SHP77 (cell line): ENCODE results near the gene MRM3.
"Not testable (repeated sequence)": the region's sequence is repeated elsewhere in the genome, so short reads cannot be mapped to it uniquely, and the experiment has no call there.

Source experiments
- DNase-seq, 2 experiments: peaks; one replicate each; lab custom pipeline; 2025; lab: John Stamatoyannopoulos, UW

The MRM3 gene, protein sequence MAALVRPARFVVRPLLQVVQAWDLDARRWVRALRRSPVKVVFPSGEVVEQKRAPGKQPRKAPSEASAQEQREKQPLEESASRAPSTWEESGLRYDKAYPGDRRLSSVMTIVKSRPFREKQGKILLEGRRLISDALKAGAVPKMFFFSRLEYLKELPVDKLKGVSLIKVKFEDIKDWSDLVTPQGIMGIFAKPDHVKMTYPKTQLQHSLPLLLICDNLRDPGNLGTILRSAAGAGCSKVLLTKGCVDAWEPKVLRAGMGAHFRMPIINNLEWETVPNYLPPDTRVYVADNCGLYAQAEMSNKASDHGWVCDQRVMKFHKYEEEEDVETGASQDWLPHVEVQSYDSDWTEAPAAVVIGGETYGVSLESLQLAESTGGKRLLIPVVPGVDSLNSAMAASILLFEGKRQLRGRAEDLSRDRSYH

DNA sequence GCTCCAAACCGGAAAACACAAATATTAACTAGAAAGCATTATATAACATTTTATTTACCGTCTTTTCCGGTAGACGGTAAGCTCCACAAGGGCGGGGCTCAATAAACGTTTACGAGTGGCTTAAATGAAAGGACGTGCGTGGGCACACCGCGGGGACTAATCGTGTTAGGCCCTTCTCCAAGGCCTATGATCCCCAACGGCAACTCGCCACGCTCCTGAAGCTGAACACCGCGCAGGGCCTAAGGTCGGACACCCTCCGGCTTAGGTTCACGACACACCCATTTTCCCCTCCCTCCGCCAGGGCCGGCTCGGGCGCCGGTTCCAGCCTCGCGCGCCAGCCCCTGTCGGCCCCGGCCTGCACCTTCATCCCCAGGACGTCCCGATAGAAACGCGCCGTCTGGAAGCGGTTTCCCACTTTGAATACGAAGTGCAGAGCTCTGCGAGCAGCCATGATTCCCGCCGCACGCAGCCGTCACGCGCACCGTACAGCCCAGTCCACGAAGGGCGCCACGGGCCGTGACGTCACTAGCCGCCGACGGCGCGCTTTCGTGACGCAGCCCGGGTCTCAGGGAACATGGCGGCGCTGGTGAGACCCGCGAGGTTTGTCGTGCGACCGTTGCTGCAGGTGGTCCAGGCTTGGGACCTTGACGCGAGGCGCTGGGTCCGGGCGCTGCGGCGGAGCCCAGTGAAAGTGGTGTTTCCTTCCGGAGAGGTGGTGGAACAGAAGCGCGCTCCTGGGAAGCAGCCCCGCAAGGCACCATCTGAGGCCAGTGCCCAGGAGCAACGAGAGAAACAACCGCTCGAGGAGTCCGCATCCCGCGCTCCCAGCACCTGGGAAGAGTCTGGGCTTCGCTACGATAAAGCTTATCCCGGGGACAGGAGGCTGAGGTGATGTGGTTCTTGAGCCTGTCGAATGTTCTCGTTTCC, at the start of gene MRM3, which contains the start of gene GLOD4:
Gene MRM3 (plus strand): TSS at position 549 of the 927 bp plus-strand sequence. CDS start 26 bp downstream, at position 575.
Gene GLOD4 (minus strand): TSS at position 476 of the 927 bp plus-strand sequence. CDS start 25 bp downstream, at position 451.
- peak; percentile 81 to 89 for DNase-seq

DNA sequence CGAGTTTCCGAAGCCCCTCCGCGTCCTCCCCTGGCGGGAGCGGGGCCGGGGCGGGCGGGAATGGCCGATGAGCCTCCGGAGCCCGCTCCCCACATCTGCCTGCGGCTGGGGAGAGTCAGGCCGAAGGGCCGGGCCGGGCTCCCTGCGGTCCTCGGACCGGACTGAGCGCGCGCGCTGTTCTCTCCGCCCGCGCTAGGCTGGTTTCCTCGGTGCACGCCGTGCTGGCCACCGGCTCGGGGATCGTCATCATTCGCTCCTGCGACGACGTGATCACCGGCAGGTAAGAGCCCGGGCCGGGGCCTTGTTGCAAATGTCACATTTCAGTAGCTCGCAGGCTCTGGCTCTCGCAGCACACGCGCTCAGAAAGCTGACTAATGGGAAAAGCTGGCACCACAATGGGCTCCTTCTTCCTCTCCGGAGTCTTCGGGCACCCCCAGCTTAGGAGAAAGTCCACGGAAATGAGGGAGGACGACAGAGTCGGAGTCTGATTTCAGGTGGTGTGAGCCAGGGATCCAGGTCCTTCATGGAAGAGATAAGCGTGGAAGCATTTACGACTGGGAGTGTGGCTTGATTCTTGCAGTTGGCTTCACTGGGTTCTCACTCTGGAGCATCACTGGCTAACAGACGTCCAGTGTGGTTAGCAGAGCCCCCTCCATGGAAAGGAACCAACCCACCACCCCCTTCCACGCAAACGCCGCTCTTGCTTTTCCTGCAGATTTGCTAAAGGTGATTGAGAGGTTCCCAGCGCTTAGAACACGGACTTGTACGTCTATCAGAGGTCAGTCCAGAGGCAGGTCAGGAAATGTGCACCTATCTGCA, 49.0 kb upstream of the MRM3 start:
- DNase-seq: peak in 1 of 2 experiments; percentile 48

DNA sequence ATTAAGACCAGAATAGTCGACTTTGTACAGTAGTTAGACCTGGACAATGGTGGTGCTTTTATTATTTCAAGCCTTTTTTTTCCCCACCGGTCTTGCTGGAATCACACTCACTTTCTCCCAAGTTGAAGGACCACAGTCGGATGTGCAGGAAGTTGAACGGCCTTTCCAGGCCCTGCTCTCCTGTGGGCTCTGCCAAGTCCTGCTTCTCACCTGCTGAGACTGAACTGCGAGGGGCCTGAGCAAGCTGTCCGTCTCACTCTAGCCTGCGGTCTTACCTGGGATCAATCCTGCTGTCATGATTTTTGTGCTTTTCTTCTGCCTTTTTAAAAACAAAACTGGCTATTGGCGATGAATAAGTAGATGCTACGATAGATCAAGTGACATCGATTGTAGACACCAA, 48.4 kb upstream of the MRM3 start:
- no peak for DNase-seq

DNA sequence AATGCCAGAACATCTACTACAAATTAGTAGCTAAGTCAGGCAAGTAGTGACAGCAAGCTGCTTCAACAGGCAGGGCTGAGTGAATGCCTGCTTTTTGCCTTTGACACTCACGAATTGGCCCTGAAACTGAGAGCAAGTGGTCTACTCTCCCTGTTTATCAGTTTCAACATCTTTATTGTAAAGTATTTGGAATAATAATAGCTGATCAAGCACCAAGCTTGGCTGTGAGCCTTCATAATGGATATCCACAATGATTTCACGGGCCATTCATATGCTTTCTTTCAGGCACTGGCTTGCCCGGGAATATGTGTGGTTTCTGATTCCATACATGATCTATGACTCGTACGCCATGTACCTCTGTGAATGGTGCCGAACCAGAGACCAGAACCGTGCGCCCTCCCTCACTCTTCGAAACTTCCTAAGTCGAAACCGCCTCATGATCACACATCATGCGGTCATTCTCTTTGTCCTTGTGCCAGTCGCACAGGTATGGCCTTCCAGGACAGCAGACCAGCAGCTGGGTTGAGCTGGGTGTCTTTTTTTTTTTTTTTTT, 44.5 kb upstream of the MRM3 start:
- DNase-seq: no peak

DNA sequence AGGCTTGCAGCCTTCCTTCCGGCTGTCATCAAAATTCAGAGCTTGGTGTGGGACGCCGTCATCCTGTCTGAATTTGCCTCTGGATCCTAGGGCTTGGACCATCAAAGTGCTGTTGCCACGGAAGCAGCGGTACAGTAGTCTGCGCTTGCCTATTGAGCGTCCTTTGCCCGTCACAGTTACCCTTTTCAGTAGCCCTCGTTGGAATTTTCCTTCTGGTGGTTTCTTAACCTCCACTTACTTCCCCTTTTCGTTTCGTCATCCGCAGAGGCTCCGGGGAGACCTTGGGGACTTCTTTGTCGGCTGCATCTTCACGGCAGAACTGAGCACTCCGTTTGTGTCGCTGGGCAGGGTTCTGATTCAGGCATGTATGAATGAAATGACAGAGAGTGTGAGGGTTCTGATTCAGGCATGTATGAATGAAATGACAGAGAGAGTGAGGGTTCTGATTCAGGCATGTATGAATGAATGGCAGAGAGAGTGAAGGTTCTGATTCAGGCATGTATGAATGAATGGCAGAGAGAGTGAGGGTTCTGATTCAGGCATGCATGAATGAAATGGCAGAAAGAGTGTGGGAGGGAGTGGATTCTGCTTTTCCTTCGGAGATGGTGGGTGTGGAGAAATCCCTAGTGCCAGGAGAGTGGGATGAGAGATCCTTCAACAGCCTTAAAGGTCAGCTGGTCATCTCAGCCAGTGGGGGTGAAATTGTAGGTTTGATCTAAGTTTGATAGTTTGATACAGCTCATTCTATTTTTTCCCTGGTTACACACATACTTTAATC, 41.7 kb upstream of the MRM3 start:
- DNase-seq: no peak

DNA sequence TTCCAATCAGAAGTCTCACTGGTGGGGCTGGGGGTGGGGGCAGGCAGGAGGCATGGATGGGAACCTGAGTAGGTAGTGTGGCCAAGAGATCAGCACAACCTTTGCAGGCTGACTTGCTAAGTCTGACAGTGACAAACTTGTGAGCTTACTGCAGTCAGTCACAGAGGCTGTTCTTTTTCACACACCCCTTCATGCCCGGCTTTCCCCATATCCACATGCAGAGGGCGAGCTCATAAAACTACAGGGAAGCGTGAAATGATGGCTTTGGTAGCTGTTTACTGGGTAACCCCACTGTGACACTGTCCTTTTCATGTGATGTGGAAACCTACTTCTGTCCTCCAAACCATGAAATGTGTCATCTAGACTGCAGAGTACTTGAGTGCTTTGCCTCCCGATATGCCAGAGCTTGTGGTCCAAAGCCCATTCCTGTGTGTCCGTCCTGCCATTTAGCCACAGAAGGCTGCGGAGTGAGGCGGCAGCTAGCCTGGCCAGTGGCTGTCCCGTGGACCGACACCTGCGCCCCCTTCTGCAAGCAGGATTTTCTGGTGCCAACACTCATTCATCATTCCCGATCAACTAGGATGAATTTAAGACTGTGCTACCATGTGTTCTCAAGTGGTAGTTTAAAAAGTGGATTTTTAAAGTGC, 39.9 kb upstream of the MRM3 start:
- DNase-seq: no peak

DNA sequence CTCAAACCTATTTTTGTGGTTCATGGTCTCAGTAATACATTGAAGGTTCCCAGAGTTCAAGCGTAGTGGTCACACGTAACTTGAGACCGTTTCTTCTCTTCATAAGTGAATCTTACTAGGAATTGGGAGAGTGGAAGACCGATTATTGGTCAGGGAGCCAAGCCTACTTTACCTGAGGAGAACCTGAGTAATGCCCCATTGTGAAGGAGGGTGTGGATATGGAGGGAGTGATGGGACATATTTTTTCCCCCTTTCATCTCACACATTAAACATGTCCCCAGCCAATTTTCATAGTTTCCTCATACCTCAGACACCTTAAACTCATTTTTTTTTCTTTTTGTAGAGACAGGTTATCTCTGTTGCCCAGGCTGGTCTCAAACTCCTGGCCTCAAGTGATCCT, 39.0 kb upstream of the MRM3 start:
- no peak for DNase-seq

DNA sequence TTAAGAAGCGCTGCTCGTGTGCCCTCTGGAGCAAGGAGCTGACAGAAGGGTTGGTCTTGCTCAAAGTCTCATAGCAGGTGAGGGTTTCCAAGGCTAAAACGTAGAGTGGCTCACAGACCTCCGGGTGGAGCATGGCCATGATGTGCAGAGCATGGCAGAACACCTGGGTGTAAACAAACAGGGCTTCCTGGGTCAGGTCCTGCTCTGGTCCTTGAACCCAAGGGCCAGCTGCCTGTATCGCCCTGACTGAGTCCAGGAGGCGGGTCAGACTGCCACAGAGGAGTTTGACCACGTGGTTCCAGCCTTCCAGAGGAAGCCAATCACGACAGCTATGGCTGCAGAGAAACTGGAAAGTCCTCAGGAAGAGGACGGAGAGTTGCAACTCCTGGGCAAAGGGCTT, 37.2 kb upstream of the MRM3 start:
- no peak for DNase-seq

DNA sequence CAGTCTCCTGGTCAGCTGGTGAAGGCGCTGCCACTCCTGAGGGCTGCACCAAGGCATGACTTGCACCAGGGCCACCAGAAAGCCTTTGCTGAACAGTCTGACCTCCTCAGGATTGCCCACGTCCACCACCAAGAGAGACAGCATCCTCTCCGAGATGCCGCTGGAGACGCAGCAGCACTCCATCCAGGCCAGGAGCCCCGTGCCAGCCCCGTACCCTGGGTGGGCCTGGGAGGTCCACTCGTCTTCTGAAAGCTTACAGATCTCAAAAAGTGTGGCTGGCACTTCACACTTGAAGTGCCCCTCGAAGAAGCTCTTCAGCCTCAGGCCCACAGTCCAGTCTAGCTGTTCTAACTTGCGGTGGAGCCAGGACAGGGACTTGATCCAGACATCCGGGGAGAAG, 36.7 kb upstream of the MRM3 start:
- DNase-seq: no peak

DNA sequence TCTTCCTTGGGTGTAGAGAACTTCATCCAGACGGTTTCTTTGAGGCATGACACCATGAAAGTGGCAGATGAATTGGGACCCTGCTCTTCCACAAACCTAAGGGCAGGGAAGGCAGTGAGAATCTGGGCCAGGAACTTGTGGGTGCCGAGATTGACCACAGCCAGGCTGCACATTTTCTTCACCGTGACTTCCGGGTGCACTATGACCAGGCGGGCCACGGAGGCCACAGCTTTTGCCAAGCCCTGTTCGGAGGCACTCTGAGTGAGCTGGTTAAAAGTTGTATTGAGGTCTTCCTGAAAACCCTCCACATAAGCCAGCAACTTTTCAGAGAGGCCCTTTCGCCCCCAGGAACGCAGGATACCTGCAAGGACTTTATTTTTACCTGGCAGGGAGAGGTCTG, 36.0 kb upstream of the MRM3 start:
- no peak for DNase-seq

DNA sequence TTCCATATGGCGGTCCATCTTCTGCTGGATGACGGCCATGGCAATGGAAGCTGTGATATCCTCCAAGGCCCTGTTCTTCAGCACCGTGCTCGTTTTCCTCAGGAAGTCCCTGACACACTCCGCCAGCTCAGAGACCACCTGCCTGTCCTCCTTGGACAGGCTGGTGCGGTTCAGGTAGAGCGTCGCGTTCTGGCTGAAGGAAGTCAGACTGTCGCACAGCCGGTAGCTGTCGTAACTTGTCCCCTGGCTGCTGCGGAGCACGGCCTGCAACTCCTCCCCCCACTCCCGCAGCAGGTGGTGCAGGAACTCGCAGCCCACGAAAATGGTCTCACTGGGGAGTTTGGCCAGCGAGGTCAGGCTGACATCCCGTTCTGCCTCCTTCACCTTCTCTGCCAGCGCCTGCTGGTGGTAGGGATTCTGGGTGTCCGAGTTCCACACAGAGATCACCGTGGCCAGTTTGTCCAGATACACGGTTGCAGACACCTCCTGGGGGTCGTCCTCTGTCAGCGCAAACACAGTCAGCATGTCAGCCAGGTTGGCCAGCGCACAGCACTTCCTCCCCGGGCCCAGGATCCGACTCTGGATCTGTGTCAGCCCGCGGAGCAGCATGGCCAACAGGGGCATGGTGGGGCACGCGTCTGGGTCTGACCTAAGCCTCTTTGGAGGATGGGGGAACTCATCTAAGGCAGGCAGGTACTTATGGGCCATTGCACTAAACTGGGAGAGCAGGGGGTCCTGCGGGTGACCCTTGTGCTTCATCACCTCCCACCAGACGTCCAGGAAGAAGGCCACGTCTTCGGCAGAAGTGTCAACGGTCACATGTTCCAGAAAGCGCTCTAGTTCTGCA, 35.1 kb upstream of the MRM3 start:
- DNase-seq: no peak

DNA sequence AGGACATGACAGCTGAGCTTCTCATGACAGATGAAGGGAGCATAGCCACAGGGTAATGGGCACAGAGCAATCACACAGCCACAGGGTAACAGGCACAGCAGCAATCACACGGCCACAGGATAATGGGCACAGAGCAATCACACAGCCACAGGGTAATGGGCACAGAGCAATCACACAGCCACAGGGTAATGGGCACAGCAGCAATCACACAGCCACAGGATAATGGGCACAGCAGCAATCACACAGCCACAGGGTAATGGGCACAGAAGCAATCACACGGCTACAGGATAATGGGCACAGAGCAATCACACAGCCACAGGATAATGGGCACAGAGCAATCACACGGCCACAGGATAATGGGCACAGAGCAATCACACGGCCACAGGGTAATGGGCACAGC, 33.5 kb upstream of the MRM3 start:
- not testable (repeated sequence) for DNase-seq

DNA sequence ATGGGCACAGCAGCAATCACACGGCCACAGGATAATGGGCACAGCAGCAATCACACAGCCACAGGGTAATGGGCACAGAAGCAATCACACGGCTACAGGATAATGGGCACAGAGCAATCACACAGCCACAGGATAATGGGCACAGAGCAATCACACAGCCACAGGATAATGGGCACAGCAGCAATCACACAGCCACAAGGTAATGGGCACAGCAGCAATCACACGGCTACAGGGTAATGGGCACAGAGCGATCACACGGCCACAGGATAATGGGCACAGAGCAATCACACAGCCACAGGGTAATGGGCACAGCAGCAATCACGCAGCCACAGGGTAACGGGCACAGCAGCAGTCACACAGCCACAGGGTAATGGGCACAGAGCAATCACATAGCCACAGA, 32.8 kb upstream of the MRM3 start:
- not testable (repeated sequence) for DNase-seq

DNA sequence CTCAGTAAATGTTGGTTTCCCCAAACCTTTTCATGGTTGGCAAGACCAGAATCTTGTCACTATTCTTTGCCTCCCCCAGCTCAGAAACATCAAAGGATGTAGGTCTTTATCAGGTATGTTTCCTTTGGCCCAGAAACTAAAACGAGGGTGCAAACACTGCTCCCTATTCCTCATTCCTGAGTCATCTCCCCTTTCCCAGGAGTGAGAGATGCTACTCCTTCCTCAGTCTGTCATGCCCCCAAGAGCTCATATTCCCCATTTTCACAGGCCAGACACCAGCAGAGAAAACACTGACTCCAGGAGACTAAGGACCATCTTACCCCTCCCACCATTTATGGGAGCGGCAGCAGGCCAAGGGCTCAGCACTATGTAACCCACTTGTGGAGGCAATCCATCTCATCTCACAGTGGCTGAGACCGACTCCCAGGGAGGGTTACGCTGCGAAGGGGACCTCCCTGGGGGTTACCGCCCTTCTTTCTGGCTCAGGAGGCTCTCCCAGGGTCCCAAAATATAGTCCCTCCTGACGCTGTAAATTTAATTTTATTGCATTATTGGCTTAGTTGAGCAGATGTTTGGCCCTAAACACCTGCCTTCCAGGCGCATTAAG, 31.6 kb upstream of the MRM3 start:
- DNase-seq: peak in 1 of 2 experiments; percentile 5

DNA sequence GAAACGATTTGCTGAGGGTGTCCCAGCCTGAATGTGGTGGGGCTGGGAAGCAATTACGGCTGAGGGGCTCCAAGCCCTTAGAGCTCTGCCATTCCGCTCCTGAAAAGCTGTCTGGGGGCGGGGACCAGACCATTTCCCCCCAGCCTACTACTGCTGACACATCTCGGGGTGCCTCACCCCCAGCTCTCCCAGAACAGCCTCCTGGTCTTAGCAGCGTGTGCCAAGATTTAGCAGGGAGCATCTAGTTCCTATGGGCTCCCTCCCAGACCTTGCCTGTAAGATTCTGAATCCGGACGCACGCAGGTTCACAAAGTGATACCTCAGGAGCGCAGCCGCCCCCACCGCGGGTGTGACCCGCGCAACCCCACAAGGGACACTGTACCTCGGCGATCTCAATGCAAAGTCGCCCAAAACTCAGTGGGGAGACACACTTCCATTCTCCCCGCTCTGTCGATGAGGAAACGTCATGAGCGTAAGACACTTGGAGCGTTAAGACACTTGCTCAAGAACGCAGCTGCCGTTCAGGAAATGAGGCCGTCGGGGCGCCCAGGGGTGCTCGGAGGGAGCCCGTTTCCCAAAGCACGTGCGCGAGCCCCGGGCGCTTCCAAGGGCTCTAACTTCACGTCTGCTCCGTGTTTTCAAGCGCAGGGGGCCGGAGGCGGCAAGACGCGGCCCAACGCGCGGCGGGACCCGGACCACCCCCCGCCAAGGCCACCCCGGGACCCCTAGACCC, 30.7 kb upstream of the MRM3 start:
- peak; percentile 17 to 26 for DNase-seq

DNA sequence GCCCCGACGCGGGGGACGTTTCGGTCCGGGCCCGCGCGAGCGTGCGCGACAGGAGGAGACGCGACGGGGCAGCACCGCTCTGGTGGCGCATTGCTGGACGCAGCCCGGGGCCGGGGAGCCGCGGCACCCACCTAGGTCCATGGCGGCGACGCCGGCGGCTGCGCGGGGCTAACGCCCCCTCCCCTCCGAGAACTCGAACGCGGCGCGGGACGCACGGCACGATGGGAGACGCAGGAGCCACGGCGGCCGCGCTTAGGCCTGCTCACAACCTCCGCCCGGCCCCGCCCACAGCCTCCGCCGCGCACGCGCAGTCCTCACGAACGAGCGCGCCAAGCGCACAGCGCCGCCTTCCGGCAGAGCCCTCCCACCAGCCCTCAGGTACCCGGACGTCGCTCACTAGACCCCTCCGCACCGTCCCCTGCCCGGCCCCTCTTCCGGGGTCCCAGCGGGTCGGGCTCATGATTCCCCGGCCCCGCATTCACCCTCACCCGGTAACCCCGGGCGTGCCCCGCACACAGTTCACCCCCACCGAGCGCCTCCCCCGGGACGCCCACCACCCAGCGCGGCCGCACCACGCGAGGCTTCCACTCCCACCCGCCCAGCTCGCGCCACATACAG, 30.0 kb upstream of the MRM3 start, which contains the start of gene GEMIN4:
Gene GEMIN4 (minus strand): TSS at position 263 of the 618 bp plus-strand sequence. CDS start 122 bp downstream, at position 141.
- DNase-seq: peak; percentile 92 to 94

DNA sequence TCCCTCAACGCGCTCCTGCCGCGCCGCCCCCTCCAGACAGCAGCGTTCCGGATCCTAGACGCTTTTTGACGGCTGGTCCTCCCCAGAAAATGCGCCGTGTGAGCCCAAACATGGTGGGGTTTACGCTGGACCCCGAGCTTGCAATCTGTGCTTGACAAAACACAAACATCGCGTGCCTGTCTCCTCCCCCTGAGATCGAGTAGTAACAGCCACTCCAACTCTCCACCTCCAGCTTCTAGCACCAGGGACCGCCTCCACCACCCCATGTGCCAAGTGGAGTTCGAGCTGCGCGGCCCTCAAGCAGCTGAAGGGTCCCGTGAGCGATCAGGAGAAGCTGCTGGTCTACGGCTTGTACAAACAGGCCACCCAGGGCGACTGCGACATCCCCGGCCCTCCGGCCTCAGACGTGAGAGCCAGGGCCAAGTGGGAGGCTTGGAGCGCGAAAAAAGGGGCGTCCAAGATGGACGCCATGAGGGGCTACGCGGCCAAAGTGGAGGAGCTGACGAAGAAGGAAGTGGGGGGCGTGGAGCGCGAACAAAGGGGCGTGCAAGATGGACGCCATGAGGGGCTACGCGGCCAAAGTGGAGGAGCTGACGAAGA, 29.4 kb upstream of the MRM3 start:
- DNase-seq: peak; percentile 16 to 58
